WI38 (cell line): ENCODE data around the gene DENND2D.

Experiments
- H3K4me3 ChIP-seq: 2 replicates; pipeline ENCODE4 v1.5.1; 2011; ENCODE audit warnings: low read depth, mild to moderate bottlenecking, control low read depth, low read length
- CTCF ChIP-seq: IDR thresholded peaks from 2 replicates; pipeline ENCODE4 v1.5.1; 2012; ENCODE audit warnings: low read depth, mild to moderate bottlenecking, control low read depth, low read length

DENND2D gene

GRCh38 chr1:111199881-111200801, at the start of gene DENND2D:
TSS of gene DENND2D (minus strand) at chr1:111200646. CDS start at chr1:111200459, 187 bp downstream.
- H3K4me3 ChIP-seq: no peak within 1 kb of the TSS
- no peak for TF ChIP-seq CTCF

GRCh38 chr1:111249960-111250359, 49.5 kb upstream of the DENND2D start:
- no peak overlapping the region for H3K4me3 ChIP-seq
- TF ChIP-seq CTCF: no peak

GRCh38 chr1:111247125-111247838, 46.8 kb upstream of the DENND2D start:
- no peak overlapping the region for H3K4me3 ChIP-seq
- TF ChIP-seq CTCF: no peak

GRCh38 chr1:111242805-111243523, 42.5 kb upstream of the DENND2D start:
- no peak for TF ChIP-seq CTCF
- H3K4me3 ChIP-seq: no peak overlapping the region

GRCh38 chr1:111241797-111242196, 41.4 kb upstream of the DENND2D start:
- no peak for TF ChIP-seq CTCF
- H3K4me3 ChIP-seq: no peak overlapping the region

GRCh38 chr1:111238056-111238795, 37.8 kb upstream of the DENND2D start:
- TF ChIP-seq CTCF: no peak
- H3K4me3 ChIP-seq: no peak overlapping the region
